Activated CD4-positive, alpha-beta T cell treated with anti-CD3 and anti-CD28 coated beads, Interleukin-2, amount 50 U/mL, for 48 hours (primary cell): ENCODE measurements around the gene SYT3.
A peak's percentile ranks its signal among the peaks of the same experiment; 100 is the strongest.

Experiments used
- DNase-seq, 2 experiments: peaks; one replicate each; pipeline ENCODE4 v3.0.0-alpha.2; 2020

Gene SYT3

GRCh38 chr19:50661766-50662650 is 22.3 kb upstream of the SYT3 start:
- no peak for DNase-seq

DNA sequence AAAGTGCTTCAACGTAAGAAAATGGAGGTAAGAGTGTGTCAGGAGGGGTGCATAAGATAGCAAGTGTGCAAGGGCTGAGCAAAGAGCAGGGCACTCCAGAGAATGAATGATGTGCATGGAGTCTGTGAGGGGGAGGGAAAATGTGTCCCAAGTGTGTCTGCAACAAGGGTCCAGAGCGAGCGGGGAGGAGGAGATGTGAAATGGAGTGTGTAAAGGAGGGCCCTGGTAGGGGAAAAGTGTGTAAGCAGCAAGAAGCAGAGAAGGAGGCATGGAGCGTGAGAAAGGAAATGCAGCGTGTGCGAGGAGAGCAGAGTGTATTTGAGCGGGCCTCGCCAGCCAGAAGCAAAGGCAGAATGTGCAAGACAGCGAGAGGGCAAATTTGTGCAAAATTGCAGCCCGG is 21.3 kb upstream of the SYT3 start:
- no peak for DNase-seq

DNA sequence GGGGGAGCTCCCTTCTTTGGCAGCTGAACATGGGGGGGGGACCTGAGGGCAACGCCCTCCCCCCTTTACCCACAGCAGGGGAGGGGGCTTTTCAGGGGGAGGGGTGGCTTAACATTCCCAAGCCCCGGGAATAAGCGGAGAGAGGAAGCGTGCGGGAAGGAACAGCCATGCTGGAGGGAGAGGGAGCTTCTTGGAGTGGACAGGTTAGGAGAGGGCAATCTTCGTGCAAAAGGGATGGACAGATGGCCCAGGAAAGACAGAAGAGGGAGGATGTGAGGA is 20.3 kb upstream of the SYT3 start:
- no peak for DNase-seq

DNA sequence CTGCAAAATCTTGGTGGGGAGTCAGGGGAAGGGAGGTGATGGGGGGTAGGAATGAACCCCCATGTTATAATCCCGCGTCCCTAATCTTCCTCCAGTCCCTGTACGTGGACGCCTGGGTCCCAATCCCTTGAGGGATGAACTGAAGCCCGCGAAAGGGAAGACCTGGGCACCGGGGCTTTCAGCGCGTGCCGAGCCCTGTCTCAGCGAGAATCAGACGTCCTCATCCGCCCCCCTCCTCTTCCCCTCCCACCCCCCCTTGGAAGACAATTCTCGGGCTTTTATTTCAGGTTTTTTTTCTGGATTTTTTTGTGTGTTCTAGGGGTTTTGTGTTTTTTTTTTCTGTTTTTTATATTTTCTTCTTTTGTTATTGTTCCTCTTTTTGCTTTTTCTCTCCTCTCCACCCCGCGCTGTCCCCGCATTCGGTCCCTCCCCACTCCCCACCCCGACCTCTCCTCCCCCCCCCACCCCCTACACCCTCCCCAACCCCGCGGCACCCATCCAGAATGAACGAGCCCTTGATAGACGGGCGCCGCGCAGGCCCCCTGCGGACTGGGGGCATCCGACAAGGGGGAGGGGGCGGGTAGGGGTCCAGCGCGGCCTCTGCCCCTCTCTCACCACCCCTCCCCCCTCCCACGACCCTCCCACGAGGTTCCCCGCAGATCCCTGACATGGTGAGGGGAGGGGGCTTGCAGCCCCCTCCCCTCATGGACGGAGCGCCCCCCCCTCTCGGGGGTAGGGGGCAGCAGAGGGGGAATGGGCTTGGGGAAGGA is 19.8 kb upstream of the SYT3 start:
- DNase-seq, result no peak

GRCh38 chr19:50658441-50659317 is 19.0 kb upstream of the SYT3 start:
- DNase-seq, result peak; percentile 59 to 68

GRCh38 chr19:50657712-50658440 is 18.2 kb upstream of the SYT3 start:
- peak; percentile 85 to 86 for DNase-seq

DNA sequence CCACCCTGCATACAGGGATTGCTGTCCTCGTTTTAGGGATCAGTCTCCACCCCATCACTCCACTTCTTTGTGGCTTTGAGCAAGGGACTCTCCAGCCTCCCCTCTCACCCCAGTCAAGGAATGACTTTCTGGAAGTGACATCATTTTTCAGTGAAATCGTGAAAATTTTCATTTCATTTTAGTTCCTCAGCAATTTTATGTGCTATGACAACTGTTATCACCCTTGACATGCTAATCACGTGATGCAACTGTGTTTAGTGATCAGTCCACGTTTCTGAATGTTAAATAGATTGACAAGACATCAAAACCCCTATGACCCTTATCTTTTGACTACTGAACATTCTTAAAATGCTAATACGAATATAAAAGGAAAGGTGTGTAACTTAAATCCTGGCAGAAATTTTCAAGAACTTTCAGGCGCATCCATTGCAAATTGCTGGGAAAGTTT is 17.6 kb upstream of the SYT3 start:
- no peak for DNase-seq

DNA sequence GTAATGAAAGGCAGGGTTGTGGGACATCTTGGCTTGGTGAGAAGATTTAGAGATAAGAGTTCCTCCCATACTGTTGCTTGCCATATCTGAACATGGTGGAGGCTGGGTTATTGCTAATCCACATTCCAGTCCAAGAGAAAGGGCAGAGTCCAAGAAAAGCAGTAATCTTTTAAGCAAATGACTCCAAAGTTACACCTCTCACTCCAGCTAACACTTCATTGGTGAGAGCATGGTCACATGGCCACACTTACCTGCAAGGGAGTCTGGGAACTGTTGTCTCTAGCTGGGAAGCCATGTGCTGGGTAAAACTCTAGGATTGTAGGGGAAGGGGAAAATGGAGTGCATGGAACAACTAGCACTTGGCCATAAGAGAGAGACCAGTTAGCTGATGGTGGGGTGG is 15.2 kb upstream of the SYT3 start:
- DNase-seq, result no peak

- no peak for DNase-seq
Measured at GRCh38 chr19:50652722-50653121, 13.0 kb upstream of the SYT3 start.

GRCh38 chr19:50651174-50651573 is 11.5 kb upstream of the SYT3 start:
- DNase-seq, result no peak

DNA sequence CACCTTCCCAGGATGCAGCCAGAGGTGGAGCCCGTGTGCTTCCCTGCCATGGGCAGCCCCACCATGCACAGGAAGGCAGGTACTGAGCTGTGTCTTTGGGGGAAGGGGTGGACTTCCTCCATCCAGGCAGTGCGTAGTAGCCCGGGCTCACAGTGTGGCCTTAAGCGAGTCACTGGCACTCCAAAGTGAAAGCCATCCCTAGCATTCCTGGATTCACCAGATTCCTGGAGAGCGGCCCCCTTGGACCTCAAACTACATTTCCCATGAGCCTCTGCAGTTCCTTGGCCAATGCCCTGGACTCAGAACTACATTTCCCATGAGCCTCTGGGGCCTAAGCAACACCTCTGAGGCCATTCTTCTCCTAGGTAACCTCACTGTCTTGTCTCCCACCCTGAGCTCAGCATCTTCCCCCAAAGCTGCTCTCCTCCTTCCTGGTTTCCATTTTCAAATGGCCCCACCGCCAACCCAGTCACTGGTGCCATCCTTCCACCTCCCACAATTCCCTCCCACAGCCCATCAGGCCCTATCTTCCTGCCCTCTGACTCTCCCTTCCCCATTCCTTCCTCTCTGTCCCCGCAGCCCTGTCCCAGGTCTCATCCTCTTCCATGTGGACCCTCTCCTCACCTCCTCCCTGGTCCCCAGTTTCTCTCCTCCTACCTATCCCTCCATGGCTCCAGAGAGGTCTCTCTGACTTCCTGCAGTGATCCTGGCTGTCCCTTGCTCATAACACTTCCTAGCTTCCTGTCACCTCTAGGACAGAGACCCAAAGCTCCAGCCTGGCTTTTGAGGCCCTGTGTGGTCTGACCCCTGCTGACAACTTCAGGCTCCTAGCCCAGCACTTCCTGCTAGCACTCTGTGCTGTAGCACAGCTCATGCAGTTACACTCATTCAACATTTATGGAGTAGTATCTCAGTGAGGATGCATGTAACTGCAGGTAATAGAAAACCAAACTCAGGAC is 10.0 kb upstream of the SYT3 start, which contains the start of gene C19orf81:
Gene C19orf81 (plus strand): TSS at position 13 of the 959 bp plus-strand sequence. CDS start 0 bp downstream, at position 13.
- no peak for DNase-seq

DNA sequence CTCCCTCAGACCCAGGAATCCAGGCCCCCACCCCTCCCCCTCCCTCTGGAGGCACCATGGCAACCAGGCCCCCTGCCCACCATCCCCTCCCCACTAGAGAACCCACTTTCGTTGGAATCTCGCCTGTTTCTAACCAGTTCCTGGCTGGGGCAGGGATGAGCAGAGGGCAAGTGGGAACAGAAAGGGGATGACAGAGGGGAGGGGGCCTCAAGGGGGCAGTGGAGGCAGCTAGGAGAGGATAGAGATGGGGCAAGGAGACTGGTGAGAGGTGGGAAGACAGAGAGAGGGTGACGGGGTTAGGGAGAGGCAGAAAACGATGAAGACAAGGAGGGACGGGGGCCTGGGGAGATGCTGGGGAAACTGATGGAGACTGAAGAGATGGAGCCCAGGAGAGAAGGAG is 9.0 kb upstream of the SYT3 start:
- DNase-seq, result no peak

GRCh38 chr19:50647879-50648615 is 8.4 kb upstream of the SYT3 start:
- no peak for DNase-seq

GRCh38 chr19:50646074-50646807 is 6.6 kb upstream of the SYT3 start:
- no peak for DNase-seq

DNA sequence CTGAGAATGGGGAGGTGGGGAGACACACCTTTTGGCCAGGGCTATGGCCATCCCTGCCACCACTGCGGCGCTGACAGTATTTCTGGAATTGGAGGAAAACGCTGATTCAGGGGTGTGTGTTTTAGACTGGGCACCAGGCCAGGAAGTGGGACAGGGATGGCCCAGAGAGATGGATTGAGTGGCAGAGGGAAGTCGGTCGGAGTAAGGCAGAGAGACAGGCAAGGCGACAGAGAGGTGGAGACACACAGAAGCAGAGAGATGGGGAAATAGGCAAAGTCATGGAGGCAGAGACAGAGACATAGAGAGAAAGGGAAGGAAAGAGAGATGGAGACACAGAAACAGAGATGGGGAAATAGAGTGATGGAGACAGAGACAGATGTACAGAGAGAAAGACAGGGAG is 5.4 kb upstream of the SYT3 start:
- DNase-seq, result no peak

- DNase-seq, result no peak
Measured at GRCh38 chr19:50644315-50644915, 4.7 kb upstream of the SYT3 start.

DNA sequence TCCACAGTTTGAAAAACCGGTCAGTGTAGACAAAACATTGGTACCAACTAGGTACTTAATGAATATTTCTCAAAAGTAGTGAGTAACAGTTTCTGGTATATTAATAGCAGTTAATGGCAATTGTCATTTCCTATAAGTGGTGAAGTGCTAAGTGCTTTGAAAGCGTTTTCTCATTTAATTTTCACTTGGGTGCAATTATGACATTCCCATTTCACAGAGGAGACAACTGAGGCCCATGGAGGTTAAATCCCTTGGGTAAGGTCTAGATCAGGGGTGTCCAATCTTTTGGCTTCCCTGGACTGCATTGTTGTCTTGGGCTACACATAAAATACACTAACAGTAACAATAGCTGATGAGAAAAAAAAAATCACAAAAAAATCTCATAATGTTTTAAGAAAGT is 687 bp upstream of the SYT3 start:
- DNase-seq, result no peak

- no peak for DNase-seq
Measured at GRCh38 chr19:50638600-50638999, 1.1 kb downstream of the SYT3 start.

DNA sequence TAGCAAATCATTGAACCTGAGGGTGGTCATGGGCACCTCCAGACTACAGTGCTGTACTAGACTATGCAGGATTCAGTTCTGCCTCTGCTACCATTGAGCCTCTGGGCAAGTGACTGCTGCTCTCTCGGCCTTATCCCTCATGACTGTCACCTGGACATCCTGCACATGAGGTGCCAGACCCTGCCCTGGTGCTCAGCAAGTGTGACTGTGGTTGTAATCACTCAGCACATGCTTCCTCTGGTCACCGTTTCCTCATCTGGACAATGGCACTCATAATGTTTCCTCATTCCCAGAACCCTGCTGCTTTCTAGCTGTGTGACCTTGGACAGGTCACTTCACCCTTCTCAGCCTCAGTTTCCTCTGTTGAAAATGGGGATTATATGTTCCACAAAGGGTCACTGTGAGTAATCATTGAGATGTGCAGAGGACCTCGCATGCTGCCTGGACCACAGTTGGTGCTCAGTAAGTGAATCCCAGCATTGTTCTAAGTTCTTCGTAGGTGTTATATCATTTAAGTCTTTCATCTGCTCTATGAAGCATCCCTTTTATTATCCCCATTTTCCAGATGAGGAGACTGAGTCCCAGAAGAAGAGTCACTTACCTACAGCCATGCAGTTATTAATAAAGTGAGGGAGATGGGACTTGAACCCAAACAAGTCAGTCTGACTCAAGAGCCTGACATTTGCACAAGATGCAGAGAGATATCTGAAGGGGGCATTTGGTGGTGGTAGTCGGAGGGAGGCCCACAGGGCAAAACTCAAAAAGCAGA is 3.2 kb downstream of the SYT3 start:
- no peak for DNase-seq
